ENCODE measurements around the gene STMN1.
A peak's percentile ranks its signal among the peaks of the same experiment; 100 is the strongest.

STMN1 gene

GRCh38 chr1:25905680-25906643, at the start of gene STMN1:
Gene STMN1, minus strand, starts transcription at chr1:25906419. Its CDS starts 1,743 bp downstream, at chr1:25904676.
- peak; percentile 93 for DNase-seq (ENCODE audit: low spot score)
- no peak for TF ChIP-seq CTCF (IDR thresholded peaks at IDR 0.05; ENCODE audit: extremely low read depth, missing control alignments)

GRCh38 chr1:25955553-25955952, 49.3 kb upstream of the STMN1 start:
- DNase-seq (ENCODE audit: low spot score), result no peak
- no peak for TF ChIP-seq CTCF (IDR thresholded peaks at IDR 0.05; ENCODE audit: extremely low read depth, missing control alignments)

GRCh38 chr1:25954282-25954938, 48.2 kb upstream of the STMN1 start:
- TF ChIP-seq CTCF (IDR thresholded peaks at IDR 0.05; ENCODE audit: extremely low read depth, missing control alignments), result no peak
- no peak for DNase-seq (ENCODE audit: low spot score)

- no peak for DNase-seq (ENCODE audit: low spot score)
- TF ChIP-seq CTCF (IDR thresholded peaks at IDR 0.05; ENCODE audit: extremely low read depth, missing control alignments), result no peak
Measured at GRCh38 chr1:25952841-25953401, 46.7 kb upstream of the STMN1 start.

GRCh38 chr1:25948641-25949040, 42.4 kb upstream of the STMN1 start:
- no peak for TF ChIP-seq CTCF (IDR thresholded peaks at IDR 0.05; ENCODE audit: extremely low read depth, missing control alignments)
- DNase-seq (ENCODE audit: low spot score), result no peak

GRCh38 chr1:25947027-25947426, 40.8 kb upstream of the STMN1 start:
- DNase-seq (ENCODE audit: low spot score), result no peak
- TF ChIP-seq CTCF (IDR thresholded peaks at IDR 0.05; ENCODE audit: extremely low read depth, missing control alignments), result no peak

- TF ChIP-seq CTCF (IDR thresholded peaks at IDR 0.05; ENCODE audit: extremely low read depth, missing control alignments), result no peak
Measured at GRCh38 chr1:25945761-25946160, 39.5 kb upstream of the STMN1 start.

More at GRCh38 chr1:25945761-25946160, 39.5 kb upstream of the STMN1 start:
- no peak for DNase-seq (ENCODE audit: low spot score)

Measured in GM20000 (cell line).